Measurements from ENCODE around the gene ADAMTSL2.

- TF ChIP-seq CTCF (IDR thresholded peaks at IDR 0.05) (no peak), POLR2A (IDR thresholded peaks at IDR 0.05) (peak in 1 of 2 donors; percentile 33)
Measured at GRCh38 chr9:133543772-133544467, 9.4 kb downstream of the ADAMTSL2 start.
